ENCODE measurements around the gene LRRC26.

GRCh38 chr9:137149363-137149762 lies 20.5 kb downstream of the LRRC26 start:
- TF ChIP-seq GATA2 (IDR thresholded peaks at IDR 0.05; ENCODE audit: low read depth, low read length) (no peak), GATA3 (IDR thresholded peaks at IDR 0.05; ENCODE audit: low read depth, low read length) (no peak)
